ENCODE data around the gene FOXC1. TPM values are rescaled to one million over a fixed set of nuclear protein-coding genes. Genes with fewer than 3 reads are reported as not detected.

FOXC1 gene
- total RNA-seq, 4 donors from 2014 or later = 36.0 to 53.7 (median 50.2) TPM

GRCh38 chr6:1598433-1598832, 11.3 kb upstream of the FOXC1 start:
- Histone ChIP-seq H3K27me3 (peaks cover 0 to 78% of the 10 kb centered on the region in 2 donors), H3K9me3 (no peaks in the 10 kb centered on the region), H3K4me3 (no peak overlapping the region), H3K27ac (no peak overlapping the region), H3K36me3 (no peaks in the 10 kb centered on the region), H3K4me1 (peaks cover 0 to 18% (median 6%) of the 10 kb centered on the region in 4 donors)
- TF ChIP-seq POLR2A (IDR thresholded peaks at IDR 0.05) (no peak), EP300 (IDR thresholded peaks at IDR 0.05) (no peak), CTCF (IDR thresholded peaks at IDR 0.05) (no peak)
- DNase-seq (ENCODE audit: low spot score in 2 of 2) = no peak
- 90 to 91% methylated on average over 10 of the region's 10 CpGs for WGBS, 2 donors

GRCh38 chr6:1598886-1599285, 10.8 kb upstream of the FOXC1 start:
- H3K36me3 ChIP-seq = no peaks in the 10 kb centered on the region
- 81 to 94% methylated on average over 23 to 24 of the region's 24 CpGs for WGBS, 2 donors
- peaks cover 0 to 78% of the 10 kb centered on the region in 2 donors for H3K27me3 ChIP-seq
- no peak for DNase-seq (ENCODE audit: low spot score in 2 of 2)
- H3K4me1 ChIP-seq = peaks cover 0 to 21% (median 6%) of the 10 kb centered on the region in 4 donors
- no peak overlapping the region for H3K4me3 ChIP-seq
- no peak for TF ChIP-seq CTCF (IDR thresholded peaks at IDR 0.05)
- TF ChIP-seq POLR2A (IDR thresholded peaks at IDR 0.05) = no peak
- no peak for TF ChIP-seq EP300 (IDR thresholded peaks at IDR 0.05)
- H3K27ac ChIP-seq = no peak overlapping the region
- no peaks in the 10 kb centered on the region for H3K9me3 ChIP-seq

GRCh38 chr6:1599469-1599868, 10.2 kb upstream of the FOXC1 start:
- H3K27me3 ChIP-seq = peaks cover 0 to 77% of the 10 kb centered on the region in 2 donors
- no peaks in the 10 kb centered on the region for H3K9me3 ChIP-seq
- WGBS, 2 donors = 90 to 91% methylated on average over 10 of the region's 10 CpGs
- no peak for DNase-seq (ENCODE audit: low spot score in 2 of 2)
- H3K4me1 ChIP-seq = peaks cover 0 to 23% (median 9%) of the 10 kb centered on the region in 4 donors
- H3K36me3 ChIP-seq = no peaks in the 10 kb centered on the region
- H3K4me3 ChIP-seq = no peak overlapping the region
- TF ChIP-seq POLR2A (IDR thresholded peaks at IDR 0.05) (no peak), CTCF (IDR thresholded peaks at IDR 0.05) (no peak), EP300 (IDR thresholded peaks at IDR 0.05) (no peak)
- no peak overlapping the region for H3K27ac ChIP-seq

GRCh38 chr6:1600063-1600763, 9.5 kb upstream of the FOXC1 start:
- H3K36me3 ChIP-seq = no peaks in the 10 kb centered on the region
- H3K4me1 ChIP-seq = peaks cover 0 to 31% (median 17%) of the 10 kb centered on the region in 4 donors
- H3K9me3 ChIP-seq = no peaks in the 10 kb centered on the region
- peaks cover 0 to 77% of the 10 kb centered on the region in 2 donors for H3K27me3 ChIP-seq
- TF ChIP-seq EP300 (IDR thresholded peaks at IDR 0.05) = no peak
- TF ChIP-seq POLR2A (IDR thresholded peaks at IDR 0.05) = no peak
- TF ChIP-seq CTCF (IDR thresholded peaks at IDR 0.05) = no peak
- no peak overlapping the region for H3K27ac ChIP-seq
- 76 to 82% methylated on average over 3 of the region's 3 CpGs for WGBS, 2 donors
- DNase-seq (ENCODE audit: low spot score in 2 of 2) = no peak
- no peak overlapping the region for H3K4me3 ChIP-seq

GRCh38 chr6:1600764-1601157, 9.0 kb upstream of the FOXC1 start:
- Histone ChIP-seq H3K4me1 (peaks cover 0 to 34% (median 18%) of the 10 kb centered on the region in 4 donors), H3K9me3 (no peaks in the 10 kb centered on the region), H3K36me3 (no peaks in the 10 kb centered on the region), H3K4me3 (no peak overlapping the region), H3K27ac (no peak overlapping the region), H3K27me3 (peaks cover 0 to 77% of the 10 kb centered on the region in 2 donors)
- 72 to 74% methylated on average over 15 of the region's 15 CpGs for WGBS, 2 donors
- no peak for TF ChIP-seq CTCF (IDR thresholded peaks at IDR 0.05)
- TF ChIP-seq POLR2A (IDR thresholded peaks at IDR 0.05) = no peak
- no peak for TF ChIP-seq EP300 (IDR thresholded peaks at IDR 0.05)
- DNase-seq (ENCODE audit: low spot score in 2 of 2) = no peak

Data from tibial nerve (tissue), 4 donors.